Endothelial cell of umbilical vein (primary cell): ENCODE measurements around the gene HAUS6. TPM values are rescaled to one million over a fixed set of nuclear protein-coding genes. Genes with fewer than 3 reads are reported as not detected.

Experiments used
- BruUV-seq: library from RNA; stranded (reverse); fragments of 400-500 nt; replicated peaks from 2 replicates; lab custom pipeline; 2021; lab: Mats Ljungman, UMichigan
- CTCF ChIA-PET: fragments of 300-600, 350-600 bp; sonication (Branson Sonifier 250); formaldehyde crosslinking; loops from one replicate; lab custom pipeline; 2021; ENCODE audit warnings: antibody characterized with exemption, inconsistent platforms; lab: Charles Lee
- POLR2A ChIA-PET: fragments of 300-600, 350-600 bp; sonication (Branson Sonifier 250); formaldehyde crosslinking; loops from one replicate; lab custom pipeline; 2021; ENCODE audit warnings: antibody characterized with exemption, inconsistent platforms; lab: Charles Lee
- DNase-seq: peaks from one replicate; pipeline ENCODE4 v3.0.0-alpha.2; 2011; ENCODE audit warnings: low read depth, low spot score
- FAIRE-seq: peaks from 2 replicates; lab custom pipeline; 2011; peaks lifted over from hg19 to GRCh38; lab: Jason Lieb, UNC
- H2AFZ ChIP-seq: 2 replicates; pipeline ENCODE4 v1.6.0; 2012; ENCODE audit warnings: low read depth, low read length, control low read depth, inconsistent platforms
- H3K27ac ChIP-seq: 2 replicates; pipeline ENCODE4 v1.5.1; 2011; ENCODE audit warnings: low read depth, mild to moderate bottlenecking, control low read depth, low read length, moderate library complexity; ENCODE audit not compliant: insufficient read depth
- H3K27me3 ChIP-seq, 2 experiments: 2 replicates each; pipeline versions ENCODE4 v1.6.0 to v1.6.1; 2011; ENCODE audit warnings: low read length in 2 of 2, mixed read lengths in 1 of 2; ENCODE audit not compliant: control insufficient read depth in 2 of 2, insufficient read depth in 2 of 2
- H3K36me3 ChIP-seq, 2 experiments: 2 replicates in 1 of 2; 3 replicates in 1 of 2; pipeline ENCODE4 v1.5.1; 2011; ENCODE audit warnings: low read length in 2 of 2, mild to moderate bottlenecking in 1 of 2, moderate library complexity in 1 of 2; ENCODE audit not compliant: control insufficient read depth in 2 of 2, insufficient read depth in 2 of 2; ENCODE audit errors: extremely low read depth in 1 of 2
- H3K4me1 ChIP-seq: 3 replicates; pipeline ENCODE4 v1.5.1; 2011; ENCODE audit warnings: mild to moderate bottlenecking, low read length; ENCODE audit not compliant: control insufficient read depth, insufficient read depth; ENCODE audit errors: extremely low read depth
- H3K4me2 ChIP-seq: 2 replicates; pipeline ENCODE4 v1.6.1; 2011; ENCODE audit warnings: low read length, control low read depth, mixed read lengths; ENCODE audit not compliant: insufficient read depth
- H3K4me3 ChIP-seq, 3 experiments: fragments of 200-600 bp in 1 of 3; sonication (generic), shearing (Covaris generic) in 1 of 3; replicated peaks in 1 of 3; 2 replicates each; pipeline ENCODE4 v1.5.1; 2011 to 2016; ENCODE audit warnings: control low read depth in 3 of 3, low read length in 3 of 3, mild to moderate bottlenecking in 2 of 3, inconsistent platforms in 1 of 3, low read depth in 1 of 3, moderate library complexity in 1 of 3; ENCODE audit not compliant: insufficient read depth in 1 of 3
- H3K79me2 ChIP-seq: 2 replicates; pipeline ENCODE4 v1.6.0; 2012; ENCODE audit warnings: low read length, inconsistent platforms; ENCODE audit not compliant: control insufficient read depth, insufficient read depth
- H3K9ac ChIP-seq: replicated peaks from 2 replicates; pipeline ENCODE3; 2011; ENCODE audit warnings: low read length, control low read depth; ENCODE audit not compliant: insufficient read depth; ENCODE audit errors: extremely low read depth
- H3K9me1 ChIP-seq: replicated peaks from 3 replicates; pipeline ENCODE4 v1.6.0; 2011; ENCODE audit warnings: mild to moderate bottlenecking, low read length; ENCODE audit not compliant: control insufficient read depth, insufficient read depth; ENCODE audit errors: extremely low read depth
- H3K9me3 ChIP-seq: replicated peaks from 2 replicates; pipeline ENCODE4 v1.5.1; 2012; ENCODE audit warnings: low read length, inconsistent platforms; ENCODE audit not compliant: control insufficient read depth, insufficient read depth
- H4K20me1 ChIP-seq: replicated peaks from 2 replicates; pipeline ENCODE3; 2011; ENCODE audit warnings: mild to moderate bottlenecking, low read length; ENCODE audit not compliant: control insufficient read depth, insufficient read depth; ENCODE audit errors: extremely low read depth
- EZH2 ChIP-seq: IDR thresholded peaks from 2 replicates; pipeline ENCODE4 v1.6.1; 2012; ENCODE audit warnings: borderline replicate concordance, low read depth, mild to moderate bottlenecking, moderate library complexity, low read length, inconsistent platforms; ENCODE audit not compliant: severe bottlenecking
- FOS ChIP-seq: IDR thresholded peaks from 2 replicates; pipeline ENCODE4 v1.6.1; 2011; ENCODE audit warnings: mild to moderate bottlenecking, low read length, moderate library complexity, borderline replicate concordance; ENCODE audit not compliant: insufficient read depth
- JUN ChIP-seq: IDR thresholded peaks from 2 replicates; pipeline ENCODE4 v1.6.1; 2011; ENCODE audit warnings: borderline replicate concordance, low read depth; ENCODE audit not compliant: insufficient read length, insufficient read depth
- MYC ChIP-seq: IDR thresholded peaks from one replicate; pipeline ENCODE4 v1.6.1; 2011; ENCODE audit warnings: mild to moderate bottlenecking, low read depth, low read length
- POLR2A ChIP-seq: IDR thresholded peaks from 2 replicates; pipeline ENCODE4 v1.6.1; 2012; ENCODE audit warnings: low read depth, mild to moderate bottlenecking, control low read depth, low read length
- POLR2AphosphoS5 ChIP-seq: IDR thresholded peaks from 2 replicates; pipeline ENCODE4 v1.6.1; 2012; ENCODE audit warnings: low read depth, mild to moderate bottlenecking, control low read depth, low read length, moderate library complexity; ENCODE audit not compliant: insufficient read depth
- dilution Hi-C: fragments of 300-500 bp; cut with MboI; formaldehyde crosslinking; loops from one replicate; pipeline ENCODE4 v1.15.0; 2019; ENCODE audit warnings: low sequenced_read_pairs; ENCODE audit not compliant: extremely low pct_ligation_motif_present
- intact Hi-C: fragments of 100-400 bp; cut with micrococcal nuclease; formaldehyde crosslinking; loops from one replicate; pipeline ENCODE4 v1.10.0; 2022
- polyA plus RNA-seq, 4 experiments: library from polyadenylated mRNA; depleted of rRNA in 3 of 4; stranded (reverse) in 3 of 4; unstranded in 1 of 4; fragments of >200 nt; gene quantifications; 2 replicates each; pipeline versions ENCODE4 v1.2.1 to v1.2.3, GENCODE V29; 2011 to 2012; ENCODE audit warnings: missing spikeins in 1 of 4
- total RNA-seq: library from RNA; stranded (reverse); gene quantifications from 2 replicates; pipeline ENCODE4 v1.2.3, GENCODE V29; 2021
- TF ChIP-seq, protein P1 (sequence below), 2 donors: IDR thresholded peaks; 1 replicate in 1 of 2; 2 replicates in 1 of 2; pipeline ENCODE4 v1.5.1; 2011; ENCODE audit warnings: low read length in 2 of 2, mild to moderate bottlenecking in 2 of 2, moderate library complexity in 2 of 2, control low read depth in 1 of 2, inconsistent platforms in 1 of 2, low read depth in 1 of 2; ENCODE audit not compliant: insufficient read depth in 1 of 2; ENCODE audit errors: extremely low read depth in 1 of 2

The HAUS6 gene
- total and polyA plus RNA-seq, 2 donors (not counting 3 experiments of a cell fraction or from before 2014, with no cell fraction given) = 4.5 to 19.6 TPM

DNA sequence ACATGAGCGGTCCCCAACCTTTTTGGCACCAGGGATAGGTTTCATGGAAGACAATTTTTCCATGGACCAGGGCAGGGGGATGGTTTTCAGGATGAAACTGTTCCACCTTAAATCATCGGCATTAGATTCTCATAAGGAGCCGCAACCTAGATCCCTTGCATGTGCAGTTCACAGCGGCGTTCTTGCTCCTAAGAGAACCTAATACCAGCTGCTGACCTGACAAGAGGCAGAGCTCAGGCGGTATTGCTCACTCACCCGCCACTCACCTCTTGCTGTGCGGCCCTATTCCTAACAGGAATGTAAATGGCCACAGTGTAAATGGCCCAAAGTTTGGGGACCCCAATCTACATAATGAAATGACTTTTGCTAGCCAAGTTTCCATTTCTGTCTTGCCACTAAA lies 27.7 kb upstream of the HAUS6 start:
- intact Hi-C loops = no loop called here

DNA sequence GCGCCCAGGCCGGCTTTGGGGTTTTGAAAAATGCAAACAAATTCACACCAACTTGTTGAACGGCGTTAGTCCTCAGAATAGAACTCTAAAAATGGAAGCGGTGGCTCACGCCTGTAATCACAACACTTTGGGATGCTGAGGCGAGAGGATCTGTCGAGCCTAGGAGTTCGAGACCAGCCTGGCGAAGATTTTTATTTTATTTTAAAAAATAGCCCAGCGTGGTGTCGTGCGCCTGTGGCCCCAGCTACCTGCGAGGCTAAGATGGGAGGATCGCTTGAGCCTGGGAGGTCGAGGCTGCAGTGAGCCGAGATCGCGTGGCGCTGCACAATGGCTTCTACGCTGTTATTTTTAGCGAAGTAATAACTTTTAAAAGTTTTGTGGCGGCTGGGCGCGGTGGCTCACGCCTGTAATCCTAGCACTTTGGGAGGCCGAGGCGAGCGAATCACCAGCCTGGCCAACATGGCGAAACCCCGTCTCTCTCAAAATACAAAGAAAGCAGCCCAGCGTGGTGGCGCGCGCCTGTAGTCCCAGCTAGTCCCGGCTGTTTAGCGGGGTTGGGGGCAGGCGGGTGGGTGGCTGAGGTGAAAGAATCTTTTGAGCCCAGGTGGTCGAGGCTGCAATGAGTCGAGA lies 25.3 kb upstream of the HAUS6 start:
- Histone ChIP-seq H3K9me3 (no peaks in the 10 kb centered on the region), H3K79me2 (peaks cover 8% of the 10 kb centered on the region), H3K4me3 (peak overlapping the region; percentile 43 to 87 (median 75)), H2AFZ (peak overlapping the region; percentile 75), H3K9ac (peak overlapping the region; percentile 83), H4K20me1 (no peaks in the 10 kb centered on the region), H3K27me3 (no peaks in the 10 kb centered on the region), H3K4me1 (peaks cover 29% of the 10 kb centered on the region), H3K36me3 (peaks cover 0 to 5% of the 10 kb centered on the region in 2 experiments), H3K27ac (peak overlapping the region; percentile 76), H3K4me2 (peak overlapping the region; percentile 86), H3K9me1 (no peaks in the 10 kb centered on the region)
- POLR2A ChIA-PET = no interaction called here
- intact Hi-C loops (loop anchor here (1.0 to 2.0 kb wide), 5 partner anchors 25 to 103 kb away; partner anchors contain the start of gene DENND4C), dilution Hi-C loops (no loop called here)
- CTCF ChIA-PET = interaction anchor here (0.6 kb wide), 1 partner anchor 79 kb away, joined by 3 read pairs; the partner anchor contains the start of gene RRAGA
- TF ChIP-seq FOS = no peak
- TF ChIP-seq POLR2A = no peak
- TF ChIP-seq MYC = no peak
- TF ChIP-seq, protein P1, sequence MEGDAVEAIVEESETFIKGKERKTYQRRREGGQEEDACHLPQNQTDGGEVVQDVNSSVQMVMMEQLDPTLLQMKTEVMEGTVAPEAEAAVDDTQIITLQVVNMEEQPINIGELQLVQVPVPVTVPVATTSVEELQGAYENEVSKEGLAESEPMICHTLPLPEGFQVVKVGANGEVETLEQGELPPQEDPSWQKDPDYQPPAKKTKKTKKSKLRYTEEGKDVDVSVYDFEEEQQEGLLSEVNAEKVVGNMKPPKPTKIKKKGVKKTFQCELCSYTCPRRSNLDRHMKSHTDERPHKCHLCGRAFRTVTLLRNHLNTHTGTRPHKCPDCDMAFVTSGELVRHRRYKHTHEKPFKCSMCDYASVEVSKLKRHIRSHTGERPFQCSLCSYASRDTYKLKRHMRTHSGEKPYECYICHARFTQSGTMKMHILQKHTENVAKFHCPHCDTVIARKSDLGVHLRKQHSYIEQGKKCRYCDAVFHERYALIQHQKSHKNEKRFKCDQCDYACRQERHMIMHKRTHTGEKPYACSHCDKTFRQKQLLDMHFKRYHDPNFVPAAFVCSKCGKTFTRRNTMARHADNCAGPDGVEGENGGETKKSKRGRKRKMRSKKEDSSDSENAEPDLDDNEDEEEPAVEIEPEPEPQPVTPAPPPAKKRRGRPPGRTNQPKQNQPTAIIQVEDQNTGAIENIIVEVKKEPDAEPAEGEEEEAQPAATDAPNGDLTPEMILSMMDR (IDR thresholded peaks at IDR 0.05; ENCODE audit: extremely low read depth in 1 of 2, insufficient read depth in 1 of 2, low read depth in 1 of 2, low read length in 2 of 2) = no peak
- TF ChIP-seq EZH2 = no peak
- TF ChIP-seq JUN = no peak
- peak; percentile 80 for FAIRE-seq
- TSS peak; percentile 36 for BruUV-seq
- DNase-seq = peak; percentile 59

More for the DNA sequence above, 27.7 kb upstream of the HAUS6 start:
- BruUV-seq = no TSS peak
- Histone ChIP-seq H4K20me1 (no peaks in the 10 kb centered on the region), H3K4me3 (no peak overlapping the region), H3K79me2 (peaks cover 8% of the 10 kb centered on the region), H3K9me1 (no peaks in the 10 kb centered on the region), H3K36me3 (no peaks in the 10 kb centered on the region), H3K9me3 (no peaks in the 10 kb centered on the region), H3K4me2 (no peak overlapping the region), H3K9ac (no peak overlapping the region), H3K4me1 (peaks cover 21% of the 10 kb centered on the region), H2AFZ (no peak overlapping the region), H3K27ac (no peak overlapping the region), H3K27me3 (no peaks in the 10 kb centered on the region)
- DNase-seq (no peak), FAIRE-seq (no peak)
- ChIA-PET POLR2A (no interaction called here), CTCF (no interaction called here)
- dilution Hi-C loops = no loop called here
- TF ChIP-seq POLR2AphosphoS5 = no peak
